Hematopoietic multipotent progenitor cell (in vitro differentiated cells): ENCODE measurements around the gene ATXN7. TPM values are rescaled to one million over a fixed set of nuclear protein-coding genes. Genes with fewer than 3 reads are reported as not detected.

ENCODE experiments used
- DNase-seq, 3 donors: peaks; one replicate each; pipeline ENCODE4 v3.0.0-alpha.2; 2011 to 2015; ENCODE audit warnings: low read depth in 2 of 3, low spot score in 2 of 3
- total RNA-seq: library from RNA; depleted of rRNA; stranded (reverse); fragments of >200 nt; gene quantifications from one replicate; pipeline ENCODE4 v1.2.3, GENCODE V29; 2012

Gene ATXN7
- total RNA-seq, 1 donor = 21.5 TPM

DNA sequence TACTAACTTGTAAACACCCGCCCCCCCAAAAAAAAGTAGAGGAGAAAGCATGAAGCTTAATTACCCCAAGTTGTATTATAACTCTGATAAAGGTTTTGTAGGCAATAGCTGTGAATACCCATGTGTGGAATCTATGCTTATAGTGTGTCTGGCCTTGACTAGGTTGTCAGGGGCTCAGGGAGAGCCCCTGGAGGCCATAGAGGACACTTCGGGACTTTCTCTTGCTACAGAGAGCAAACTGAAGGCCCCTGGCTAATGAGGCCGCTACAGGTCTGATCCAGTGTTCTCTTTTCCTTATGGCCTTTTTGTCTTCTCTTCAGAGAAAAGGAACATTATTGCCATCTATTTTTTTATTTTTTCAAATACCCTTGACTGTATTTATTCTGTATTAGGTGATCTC, 67.6 kb downstream of the ATXN7 start:
- peak in 1 of 3 donors; percentile 14 for DNase-seq

DNA sequence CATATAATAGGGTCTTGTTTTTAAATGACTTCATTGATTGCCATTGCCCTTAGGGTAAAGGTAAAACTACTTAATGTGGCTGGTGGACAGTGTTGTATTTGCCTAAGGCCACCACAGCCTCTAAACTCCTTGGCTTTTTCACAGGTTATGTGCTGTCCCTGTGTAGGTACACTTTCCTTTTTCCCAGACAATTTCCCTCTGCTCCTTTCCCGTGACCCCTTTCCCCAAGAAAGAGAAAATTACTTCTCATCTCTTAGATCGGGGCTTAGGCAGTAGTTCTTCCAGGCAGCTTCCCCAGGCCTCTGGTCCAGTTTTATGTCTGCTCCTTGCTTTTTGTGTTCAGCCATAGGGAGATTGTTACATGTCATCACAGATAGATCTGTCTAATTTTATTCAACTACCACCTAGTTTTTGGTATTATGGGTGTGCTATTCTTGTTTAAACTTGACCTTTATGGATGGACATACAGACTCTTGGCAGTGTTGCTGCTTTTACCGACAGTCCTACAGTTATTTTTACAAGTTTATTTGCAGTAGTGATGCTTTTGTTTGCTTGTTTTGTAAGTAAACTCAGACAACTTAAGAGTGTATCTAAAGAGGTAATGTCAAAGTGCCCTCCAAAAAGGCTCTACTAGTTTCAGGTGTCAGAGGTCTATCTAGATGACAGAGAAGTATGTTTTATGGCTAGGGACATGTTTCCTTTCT, 69.0 kb downstream of the ATXN7 start:
- DNase-seq = no peak

DNA sequence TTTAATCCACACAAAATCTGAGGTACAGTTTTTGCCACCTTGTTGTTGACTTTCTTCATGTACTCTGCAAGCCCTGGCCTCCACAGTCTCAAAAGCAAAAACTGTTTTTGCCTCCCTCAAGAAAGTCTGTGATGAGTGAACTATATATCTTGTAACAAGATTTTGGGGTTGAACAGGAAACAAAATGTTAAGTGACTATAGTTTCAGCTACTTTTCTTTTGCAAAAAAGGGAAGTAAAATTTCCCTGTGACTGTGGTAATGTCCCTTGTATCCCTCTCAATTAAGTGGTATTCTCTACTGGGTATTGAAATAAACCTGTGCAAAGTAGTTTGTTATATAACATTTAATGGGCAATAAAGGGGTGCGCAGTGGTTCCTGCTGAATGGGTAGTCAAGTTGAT, 69.8 kb downstream of the ATXN7 start:
- peak in 2 of 3 donors; percentile 36 to 70 for DNase-seq

DNA sequence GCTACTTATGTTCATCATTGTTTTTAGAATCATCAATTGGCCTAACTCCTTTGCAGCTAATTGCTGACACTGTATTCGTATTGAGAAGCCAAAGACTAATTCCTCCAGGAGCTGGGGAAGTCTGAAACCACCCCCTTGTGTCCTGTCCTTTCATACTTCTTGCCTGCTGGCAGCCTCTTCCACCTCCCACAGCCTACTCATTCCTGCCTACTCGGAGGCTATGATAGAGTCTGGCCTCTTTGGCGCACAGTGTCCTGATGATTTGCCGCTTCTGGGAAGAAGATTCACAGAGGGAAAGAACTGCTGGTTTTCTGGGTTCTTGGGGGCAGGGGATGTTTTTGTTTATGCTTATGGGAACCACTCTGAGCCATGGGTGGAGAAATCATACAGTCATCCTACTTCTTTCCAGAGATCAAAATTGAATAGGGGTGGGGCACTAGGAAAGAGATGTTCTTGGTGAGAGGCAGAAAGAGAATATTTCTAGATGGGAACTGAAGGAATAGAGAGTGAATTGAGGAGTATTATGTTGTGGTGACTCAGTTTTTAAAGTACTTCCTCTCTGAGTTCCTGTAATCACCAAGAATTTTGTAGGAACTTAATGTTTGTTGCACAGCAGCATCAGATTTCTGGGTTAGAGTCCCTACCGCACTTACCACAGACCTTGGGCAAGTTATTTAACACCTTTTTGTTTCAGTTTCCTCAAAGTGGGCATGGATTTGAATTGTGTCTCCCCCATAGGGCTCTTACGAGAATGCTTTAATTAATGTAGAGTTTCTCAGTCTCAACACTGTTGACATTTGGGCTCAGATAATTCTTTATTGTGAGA, 70.6 kb downstream of the ATXN7 start:
- DNase-seq = peak in 1 of 3 donors; percentile 49

DNA sequence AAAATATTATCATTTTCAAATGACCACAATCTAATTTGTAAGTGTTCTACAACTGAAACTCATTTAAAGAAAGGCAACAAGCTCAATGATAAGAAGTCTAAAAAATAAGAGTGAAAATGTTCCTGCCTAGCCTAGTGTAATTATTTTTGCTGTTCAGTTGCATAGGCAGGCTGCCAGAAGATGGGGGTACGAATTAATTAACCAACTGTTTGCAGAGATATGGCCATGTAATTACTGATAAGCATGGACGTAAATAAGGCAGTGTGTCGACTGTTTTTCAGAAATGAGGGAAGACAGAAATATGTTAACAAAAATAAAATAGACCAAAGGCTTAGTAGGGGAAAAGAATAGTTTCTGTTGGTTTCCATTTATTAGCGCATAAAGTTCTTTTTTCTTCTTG, 73.3 kb downstream of the ATXN7 start:
- DNase-seq = peak in 2 of 3 donors; percentile 22 to 31

DNA sequence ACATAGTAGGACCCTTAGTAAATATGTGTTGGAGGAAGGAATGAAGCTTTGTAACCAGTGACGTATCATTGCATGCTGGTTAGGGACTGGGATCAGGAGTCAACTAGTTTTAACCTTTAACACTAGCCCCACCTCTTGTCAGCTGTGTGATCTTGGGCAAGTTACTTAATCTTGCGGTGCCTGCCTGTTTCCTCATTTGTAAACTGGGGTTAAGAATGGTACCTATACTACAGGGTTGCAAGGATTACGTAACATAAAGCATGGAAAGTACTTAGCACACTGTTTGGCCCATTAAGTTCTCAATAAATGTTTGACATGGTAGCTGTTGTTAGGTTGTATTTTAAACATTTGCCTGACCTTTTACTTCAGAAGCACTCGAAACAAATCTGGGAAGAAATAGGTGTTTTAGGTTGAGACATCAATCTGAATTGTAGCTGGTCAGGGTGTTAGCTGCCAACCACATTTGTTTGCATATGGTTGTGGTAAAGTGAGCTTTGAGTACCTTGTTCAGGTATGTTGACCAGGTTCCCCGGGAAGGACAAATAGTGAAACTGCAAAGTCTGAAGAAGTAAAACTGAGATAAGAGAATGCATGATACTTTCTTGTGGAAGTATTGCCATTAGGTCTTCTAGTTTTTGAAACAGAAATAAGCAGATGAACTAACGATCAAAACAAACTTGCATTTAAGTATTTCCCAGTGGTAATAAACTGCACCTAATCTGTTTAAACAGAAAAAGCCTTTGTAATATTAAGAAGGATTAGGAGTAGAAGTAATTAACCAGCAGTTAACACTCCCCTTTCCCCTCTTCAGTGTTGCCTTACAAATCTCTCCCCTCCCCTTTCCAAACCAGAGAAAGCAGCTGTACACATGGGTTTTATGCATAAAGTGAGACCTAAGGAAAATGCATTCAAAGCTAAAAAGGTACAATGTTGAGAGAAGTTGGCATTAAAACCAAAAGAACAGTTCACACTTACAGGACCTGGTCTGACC, 74.3 kb downstream of the ATXN7 start:
- DNase-seq = no peak

DNA sequence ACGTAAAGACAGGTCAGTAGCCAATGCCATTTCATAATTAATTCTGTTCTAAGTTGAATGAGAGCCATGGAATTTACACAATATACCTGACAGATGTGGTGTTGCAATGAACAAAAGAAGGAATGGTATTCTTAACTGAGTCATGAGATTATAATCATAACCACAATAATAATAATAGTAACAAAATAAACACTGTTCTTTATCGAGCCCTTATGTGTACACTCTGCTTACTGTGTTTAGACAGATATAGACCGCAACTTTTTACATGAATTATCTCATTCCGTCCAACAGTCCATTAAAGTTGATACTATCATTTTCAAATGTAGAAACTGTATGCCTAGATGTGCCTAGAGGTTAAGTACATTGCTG, 76.7 kb downstream of the ATXN7 start:
- DNase-seq = no peak

DNA sequence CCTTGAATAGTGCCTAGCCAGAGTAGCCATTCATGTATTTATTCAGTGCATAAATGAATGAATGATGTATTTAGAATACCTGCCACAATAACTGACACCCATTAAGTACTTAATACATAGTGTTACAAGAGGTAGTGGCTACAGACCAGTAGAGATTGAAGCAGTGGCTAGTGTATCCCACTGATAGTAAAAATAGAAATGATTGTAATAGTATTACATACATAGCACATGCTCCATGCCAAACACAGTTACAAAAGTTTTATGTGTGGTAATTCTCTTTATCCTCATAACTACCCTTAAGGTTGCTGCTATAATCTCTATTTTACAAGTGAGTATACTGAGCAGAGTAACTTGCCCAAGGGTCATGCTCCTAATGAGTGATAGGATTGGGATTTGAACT, 78.9 kb downstream of the ATXN7 start:
- no peak for DNase-seq

DNA sequence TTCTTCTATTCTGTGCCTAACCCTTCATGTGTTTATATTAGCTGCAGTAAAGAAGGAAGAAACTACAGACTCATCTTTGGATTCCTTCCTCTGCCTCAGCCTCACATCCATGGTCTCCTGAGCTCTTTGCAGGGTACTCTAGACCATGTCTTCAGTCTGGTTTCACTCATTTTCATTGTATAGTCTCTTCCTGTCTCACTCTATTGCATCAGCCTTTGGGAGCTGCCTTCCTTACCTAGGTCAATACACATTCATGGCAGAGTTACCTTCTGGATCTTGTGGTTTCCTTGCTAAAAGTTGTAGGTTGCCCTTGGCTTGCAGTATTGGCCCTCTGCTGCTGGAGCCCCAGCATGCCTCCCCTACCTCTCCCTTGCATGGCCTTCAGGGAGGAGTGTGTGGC, 80.0 kb downstream of the ATXN7 start:
- DNase-seq = no peak

DNA sequence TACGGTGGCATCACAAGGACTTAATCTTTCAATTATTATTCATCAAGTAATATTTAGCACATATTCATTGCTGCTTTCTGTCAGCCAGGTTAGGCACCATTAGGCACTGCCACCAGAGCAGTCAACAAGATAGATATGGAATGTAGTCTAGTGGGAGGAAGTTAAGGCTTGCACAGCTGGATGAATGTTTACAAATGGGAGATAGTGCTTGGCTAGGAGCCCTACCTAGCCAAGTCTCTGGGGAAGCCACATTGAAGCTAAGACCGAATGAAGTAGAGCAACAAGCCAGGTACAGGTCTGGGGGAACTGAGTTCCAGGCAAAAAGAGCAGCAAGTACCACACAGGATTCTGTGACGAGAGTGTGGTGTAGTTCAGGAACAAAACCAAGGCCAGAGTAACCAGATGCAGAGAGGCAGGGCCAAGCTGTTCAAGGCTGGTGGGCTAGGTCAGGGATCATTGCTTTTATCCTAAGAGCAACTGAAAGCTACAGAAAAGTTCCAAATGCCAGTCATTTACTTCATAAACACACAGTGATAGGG, 82.0 kb downstream of the ATXN7 start:
- no peak for DNase-seq

DNA sequence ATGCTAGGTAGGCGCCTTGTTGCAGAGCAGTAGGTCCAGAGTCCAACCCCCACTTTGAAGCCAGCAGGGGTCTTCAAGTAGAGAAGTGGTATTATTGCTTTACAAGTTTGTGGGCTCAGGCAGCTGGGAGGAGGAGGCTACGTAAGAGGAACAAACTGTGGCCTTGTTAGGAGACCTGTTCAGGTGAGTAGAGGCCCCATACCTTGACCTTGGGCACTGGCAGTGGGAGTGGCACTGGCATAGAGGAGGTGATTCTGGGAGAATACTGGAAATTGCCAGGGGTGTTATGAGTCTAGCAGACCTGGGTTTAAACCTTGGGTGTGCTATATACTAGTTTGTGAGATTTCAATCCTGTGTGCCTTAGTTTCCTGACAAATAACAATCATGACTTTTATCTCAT, 83.1 kb downstream of the ATXN7 start:
- DNase-seq = no peak

DNA sequence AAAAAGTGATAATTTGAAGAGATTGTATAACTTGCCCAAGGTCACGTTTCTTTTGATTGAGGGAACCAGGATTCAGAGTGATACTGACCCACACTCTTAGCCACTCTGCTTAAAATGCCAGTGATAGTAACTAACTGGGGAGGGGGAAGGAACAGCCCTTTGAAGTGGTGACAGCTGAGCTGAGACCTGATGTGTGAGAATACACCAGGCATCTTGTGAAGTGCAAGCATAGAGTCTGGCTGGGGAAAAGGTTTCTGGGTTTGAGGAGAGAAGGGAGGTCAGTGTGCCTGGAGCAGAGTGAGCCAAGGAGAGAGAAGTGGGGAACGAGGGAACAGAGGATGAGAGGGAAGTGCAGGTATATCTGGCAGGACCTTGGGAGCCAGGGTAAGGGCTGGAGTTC, 83.9 kb downstream of the ATXN7 start:
- no peak for DNase-seq

DNA sequence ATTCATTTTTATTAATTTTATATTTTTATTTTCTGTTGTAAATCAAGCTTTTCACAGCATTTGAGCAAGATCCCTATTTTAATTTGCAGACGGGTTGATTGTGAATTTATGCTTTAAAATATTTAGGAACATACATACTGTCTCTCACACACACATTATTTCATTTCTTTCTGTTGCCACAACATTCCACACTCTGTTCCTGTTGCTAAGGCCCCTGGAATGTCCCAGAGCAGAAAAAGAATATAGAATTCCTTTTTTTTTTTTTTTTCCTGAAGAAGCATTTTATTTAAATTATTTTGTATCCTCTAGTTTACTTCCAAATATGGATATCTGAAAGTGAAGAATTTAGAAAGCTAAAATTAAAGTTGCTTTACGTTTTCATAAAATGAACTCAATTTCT, 85.3 kb downstream of the ATXN7 start:
- no peak for DNase-seq

DNA sequence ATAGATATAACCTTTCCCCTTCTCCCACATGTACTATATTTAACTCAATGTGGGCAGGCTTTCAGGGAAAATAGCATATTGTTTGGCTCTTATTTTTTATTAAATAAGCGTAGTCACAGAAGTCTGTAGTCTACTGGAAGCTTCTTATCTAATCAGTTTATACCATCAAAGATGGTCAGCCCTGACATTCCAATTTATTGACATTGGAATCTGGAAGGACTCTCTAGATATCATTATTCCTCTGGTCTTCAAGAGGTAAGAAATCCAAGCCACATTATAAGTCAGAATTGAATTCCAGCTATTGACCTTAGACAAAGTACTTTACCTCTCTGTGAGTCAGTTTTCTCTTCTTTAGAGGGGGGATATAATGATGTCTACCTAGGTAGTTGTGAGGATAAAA, 87.0 kb downstream of the ATXN7 start:
- no peak for DNase-seq

DNA sequence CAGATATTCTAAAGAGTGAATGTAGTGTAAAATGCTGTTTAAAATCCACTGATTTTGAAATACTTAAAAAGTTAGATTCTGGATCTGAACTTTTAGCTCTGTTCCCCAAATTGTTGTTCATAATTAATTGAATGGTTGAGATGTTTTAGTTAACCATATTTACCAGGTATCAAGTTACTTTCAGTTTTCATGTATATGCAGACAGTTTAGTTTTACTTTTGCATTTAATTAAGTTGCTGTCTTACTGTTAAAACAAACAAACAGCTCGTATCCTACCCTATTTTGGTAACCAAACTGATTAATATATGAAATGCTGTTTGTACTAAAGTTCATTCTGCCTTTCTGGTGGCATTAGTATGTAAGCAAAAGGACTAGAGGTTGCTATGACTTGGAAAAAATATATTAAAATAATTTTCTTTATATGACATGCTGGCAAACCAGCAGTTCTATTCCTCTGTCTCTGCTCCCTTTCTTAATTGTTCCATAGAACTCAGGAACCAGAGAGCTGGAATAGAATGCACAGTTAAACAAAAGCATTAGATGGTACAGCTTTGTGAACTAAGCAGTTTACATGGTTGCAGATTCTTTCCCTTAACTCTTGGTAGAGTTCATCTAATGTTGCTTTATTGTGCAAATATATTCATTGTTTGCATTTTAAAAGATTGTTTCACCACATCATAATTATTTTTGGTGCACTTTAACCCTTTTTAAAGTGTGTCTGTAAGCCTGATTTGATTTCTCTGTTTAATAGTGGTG, 88.0 kb downstream of the ATXN7 start:
- no peak for DNase-seq

DNA sequence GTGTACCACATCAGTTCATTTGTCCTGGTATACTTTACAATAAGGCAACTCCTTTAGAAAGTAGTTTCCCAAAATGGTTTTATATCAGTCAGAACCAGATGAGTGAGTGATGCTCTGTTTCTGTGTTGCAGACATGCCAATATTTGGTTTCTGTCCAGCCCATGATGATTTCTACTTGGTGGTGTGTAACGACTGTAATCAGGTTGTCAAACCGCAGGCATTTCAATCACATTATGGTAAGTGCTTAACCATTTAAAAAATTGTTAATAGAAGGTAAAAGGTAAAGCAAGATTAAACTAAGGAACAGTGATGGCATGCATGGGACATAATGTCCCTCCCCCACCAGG, 88.6 kb downstream of the ATXN7 start:
- no peak for DNase-seq

DNA sequence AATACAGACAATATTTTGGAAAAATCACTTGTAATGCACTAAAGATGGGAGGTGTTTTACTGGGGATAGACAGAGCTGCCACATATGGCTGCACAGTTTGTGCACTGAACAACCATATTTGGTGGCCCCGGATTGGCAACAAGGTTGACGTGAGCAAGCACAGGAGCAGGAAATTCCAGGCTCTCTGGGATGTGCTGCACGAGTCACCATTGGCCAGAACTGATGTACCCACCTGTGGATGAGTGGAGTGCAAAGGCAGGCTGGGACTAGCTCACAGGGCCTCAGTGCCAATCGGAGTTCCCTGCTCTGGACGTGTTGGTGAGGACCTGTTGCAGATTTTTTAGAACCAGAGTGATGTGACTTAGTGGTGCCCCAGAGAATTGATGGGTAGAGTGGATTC, 90.5 kb downstream of the ATXN7 start:
- DNase-seq = no peak

DNA sequence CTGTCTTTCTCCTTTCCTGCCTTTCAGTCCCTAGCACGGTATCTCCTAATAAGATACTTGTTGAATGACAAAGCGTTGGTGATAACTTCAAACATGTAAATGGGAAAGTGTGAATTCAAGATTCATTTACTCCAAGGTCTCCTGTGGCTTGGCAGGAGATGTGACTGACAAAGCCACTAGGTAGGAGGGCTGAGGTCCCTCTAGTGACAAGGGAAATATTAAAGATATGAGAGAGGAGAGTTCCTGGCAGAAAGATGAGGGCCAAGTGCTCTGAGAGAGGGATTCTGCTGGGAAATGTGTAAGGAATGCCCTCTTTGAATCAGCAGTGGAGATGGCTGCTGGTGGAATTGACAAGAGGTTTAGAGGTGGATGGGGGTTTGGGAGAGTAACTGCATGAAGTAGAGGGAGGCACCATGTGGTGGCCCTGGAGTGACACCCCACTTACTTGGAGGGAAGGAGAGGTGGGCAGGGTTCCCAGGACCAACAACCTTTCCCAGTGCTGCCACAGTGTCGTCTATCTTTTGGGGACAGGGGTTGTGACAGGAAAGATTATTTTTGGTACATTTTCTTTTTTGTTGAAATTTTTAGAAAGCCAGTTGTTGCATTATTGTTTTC, 91.5 kb downstream of the ATXN7 start:
- no peak for DNase-seq

DNA sequence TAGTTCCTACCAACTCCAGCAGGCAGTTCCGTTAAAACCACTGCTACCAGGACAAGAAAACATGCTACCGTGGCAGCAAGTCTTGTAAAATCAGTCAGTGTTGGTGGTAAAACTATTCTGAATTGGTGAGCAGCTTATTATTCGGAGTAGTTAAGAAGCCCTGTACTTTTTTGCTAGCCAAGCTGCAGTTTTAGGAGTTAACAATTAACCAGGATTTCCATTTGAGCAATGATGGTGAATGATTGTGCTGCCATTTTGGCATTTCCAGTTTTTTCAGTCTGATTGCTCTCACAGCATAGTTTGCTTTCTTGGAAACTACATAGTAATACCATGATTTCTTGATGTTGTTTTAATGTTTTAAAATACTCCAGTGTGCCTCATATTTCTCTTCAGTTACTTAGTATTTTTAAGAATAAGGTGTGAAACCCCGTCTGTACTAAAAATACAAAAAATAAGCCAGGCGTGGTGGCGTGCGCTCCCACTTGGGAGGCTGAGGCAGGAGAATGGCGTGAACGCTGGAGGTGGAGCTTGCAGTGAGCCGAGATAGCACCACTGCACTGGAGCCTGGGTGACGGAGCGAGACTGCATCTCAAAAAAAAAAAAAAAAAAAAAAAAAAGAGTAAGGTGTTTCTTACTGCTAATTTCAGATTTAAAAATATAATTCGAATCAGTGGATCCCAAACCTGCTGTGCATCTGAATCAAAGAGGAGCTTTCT, 92.3 kb downstream of the ATXN7 start:
- DNase-seq = no peak
